Panc1 (cell line): ENCODE data around the gene LSM14A. TPM values are rescaled to one million over a fixed set of nuclear protein-coding genes. Genes with fewer than 3 reads are reported as not detected.

Source experiments
- ATAC-seq: fragments of 200-7000 bp; cut with Tn5 transposase; 2 replicates; pipeline ENCODE4 v1.9.1; 2020; ENCODE audit warnings: mild to moderate bottlenecking, moderate library complexity
- BruUV-seq: library from RNA; stranded (reverse); fragments of 400-500 nt; replicated peaks from 2 replicates; lab custom pipeline; 2021; lab: Mats Ljungman, UMichigan
- CTCF ChIA-PET: fragments of 300-600 bp; sonication (Branson Sonifier 250); formaldehyde crosslinking; loops from one replicate; lab custom pipeline; 2022; ENCODE audit warnings: antibody characterized with exemption; lab: Charles Lee
- POLR2A ChIA-PET: fragments of 300-600 bp; sonication (Branson Sonifier 250); formaldehyde crosslinking; loops from one replicate; lab custom pipeline; 2022; ENCODE audit warnings: antibody characterized with exemption; lab: Charles Lee
- DNase-seq: peaks from one replicate; pipeline ENCODE4 v3.0.0-alpha.2; 2010; ENCODE audit warnings: low read depth, low spot score
- H3K27ac ChIP-seq: 2 replicates; pipeline ENCODE4 v1.5.1; 2011; ENCODE audit warnings: mild to moderate bottlenecking, low read length, inconsistent platforms
- H3K27me3 ChIP-seq: fragments of 200-500 bp; sonication (Bioruptor generic); 2 replicates; pipeline ENCODE4 v1.6.0; 2014; ENCODE audit warnings: low read length, inconsistent platforms; ENCODE audit not compliant: control insufficient read depth, insufficient read depth
- H3K36me3 ChIP-seq: fragments of 200-500 bp; sonication (Bioruptor generic); 2 replicates; pipeline ENCODE4 v1.5.1; 2014; ENCODE audit warnings: inconsistent platforms, mild to moderate bottlenecking, low read length, moderate library complexity; ENCODE audit not compliant: control insufficient read depth, insufficient read depth
- H3K4me1 ChIP-seq: 2 replicates; pipeline ENCODE4 v1.5.1; 2011; ENCODE audit warnings: inconsistent platforms, mild to moderate bottlenecking, low read length, moderate library complexity; ENCODE audit not compliant: control insufficient read depth, insufficient read depth
- H3K4me3 ChIP-seq, 2 experiments: 2 replicates each; pipeline ENCODE4 v1.5.1; 2011 to 2012; ENCODE audit warnings: low read depth in 2 of 2, low read length in 2 of 2, mild to moderate bottlenecking in 2 of 2, inconsistent platforms in 1 of 2, moderate library complexity in 1 of 2
- H3K9me3 ChIP-seq: fragments of 200-500 bp; sonication (Bioruptor generic); 2 replicates; pipeline ENCODE4 v1.5.1; 2014; ENCODE audit warnings: low read depth, mild to moderate bottlenecking, inconsistent platforms, low read length, moderate library complexity; ENCODE audit not compliant: control insufficient read depth, insufficient read depth
- POLR2AphosphoS5 ChIP-seq: IDR thresholded peaks from 2 replicates; pipeline ENCODE4 v1.6.1; 2012; ENCODE audit warnings: mild to moderate bottlenecking, low read depth, low read length, moderate library complexity
- SIN3A ChIP-seq: IDR thresholded peaks from 2 replicates; pipeline ENCODE4 v1.6.1; 2012; ENCODE audit warnings: low read depth, mild to moderate bottlenecking, low read length, moderate library complexity, borderline replicate concordance; ENCODE audit not compliant: insufficient read depth
- TCF7L2 ChIP-seq: IDR thresholded peaks from 2 replicates; pipeline ENCODE4 v1.6.1; 2011; ENCODE audit warnings: mild to moderate bottlenecking, low read depth, low read length, inconsistent platforms
- in situ Hi-C: cut with HindIII; loops from 2 replicates; pipeline ENCODE4 v1.10.0; 2016; ENCODE audit warnings: low sequenced_read_pairs, low pct_unique_long_range_greater_than_20kb
- intact Hi-C: fragments of 100-400 bp; cut with micrococcal nuclease; formaldehyde crosslinking; loops from one replicate; pipeline ENCODE4 v1.10.0; 2022; ENCODE audit not compliant: unreplicated experiment
- total RNA-seq: library from RNA; stranded (reverse); gene quantifications from one replicate; pipeline ENCODE4 v1.2.1, GENCODE V29; 2021; ENCODE audit not compliant: unreplicated experiment
- TF ChIP-seq, protein P1 (sequence below), 2 experiments: IDR thresholded peaks; 2 replicates each; pipeline ENCODE4 v1.6.1; 2011 to 2012; ENCODE audit warnings: low read depth in 2 of 2, control low read depth in 1 of 2, low read length in 1 of 2, mild to moderate bottlenecking in 1 of 2, moderate library complexity in 1 of 2; ENCODE audit not compliant: insufficient read depth in 1 of 2
- TF ChIP-seq, protein P2 (sequence below): fragments of 450-650 bp; IDR thresholded peaks from 2 replicates; pipeline ENCODE4 v1.5.1; 2017; ENCODE audit warnings: mild to moderate bottlenecking

The LSM14A gene
- total RNA-seq, 1 experiment from 2014 or later = 152 TPM

- in situ Hi-C loops (no loop called here), intact Hi-C loops (loop anchor here (10.0 kb wide), 1 partner anchor 101 kb away; no protein-coding TSS in a partner anchor)
- H3K27me3 ChIP-seq = no peaks in the 10 kb centered on the region
- ATAC-seq = peak; percentile 76
- CTCF ChIA-PET = interaction anchor here (0.7 to 1.9 kb wide), 3 partner anchors 19 to 368 kb away, joined by 5 to 8 read pairs (median 6); no protein-coding TSS in a partner anchor
- H3K4me1 ChIP-seq = no peaks in the 10 kb centered on the region
- TF ChIP-seq, protein P1, sequence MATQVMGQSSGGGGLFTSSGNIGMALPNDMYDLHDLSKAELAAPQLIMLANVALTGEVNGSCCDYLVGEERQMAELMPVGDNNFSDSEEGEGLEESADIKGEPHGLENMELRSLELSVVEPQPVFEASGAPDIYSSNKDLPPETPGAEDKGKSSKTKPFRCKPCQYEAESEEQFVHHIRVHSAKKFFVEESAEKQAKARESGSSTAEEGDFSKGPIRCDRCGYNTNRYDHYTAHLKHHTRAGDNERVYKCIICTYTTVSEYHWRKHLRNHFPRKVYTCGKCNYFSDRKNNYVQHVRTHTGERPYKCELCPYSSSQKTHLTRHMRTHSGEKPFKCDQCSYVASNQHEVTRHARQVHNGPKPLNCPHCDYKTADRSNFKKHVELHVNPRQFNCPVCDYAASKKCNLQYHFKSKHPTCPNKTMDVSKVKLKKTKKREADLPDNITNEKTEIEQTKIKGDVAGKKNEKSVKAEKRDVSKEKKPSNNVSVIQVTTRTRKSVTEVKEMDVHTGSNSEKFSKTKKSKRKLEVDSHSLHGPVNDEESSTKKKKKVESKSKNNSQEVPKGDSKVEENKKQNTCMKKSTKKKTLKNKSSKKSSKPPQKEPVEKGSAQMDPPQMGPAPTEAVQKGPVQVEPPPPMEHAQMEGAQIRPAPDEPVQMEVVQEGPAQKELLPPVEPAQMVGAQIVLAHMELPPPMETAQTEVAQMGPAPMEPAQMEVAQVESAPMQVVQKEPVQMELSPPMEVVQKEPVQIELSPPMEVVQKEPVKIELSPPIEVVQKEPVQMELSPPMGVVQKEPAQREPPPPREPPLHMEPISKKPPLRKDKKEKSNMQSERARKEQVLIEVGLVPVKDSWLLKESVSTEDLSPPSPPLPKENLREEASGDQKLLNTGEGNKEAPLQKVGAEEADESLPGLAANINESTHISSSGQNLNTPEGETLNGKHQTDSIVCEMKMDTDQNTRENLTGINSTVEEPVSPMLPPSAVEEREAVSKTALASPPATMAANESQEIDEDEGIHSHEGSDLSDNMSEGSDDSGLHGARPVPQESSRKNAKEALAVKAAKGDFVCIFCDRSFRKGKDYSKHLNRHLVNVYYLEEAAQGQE (IDR thresholded peaks at IDR 0.05; ENCODE audit: insufficient read depth in 1 of 2, low read depth in 2 of 2, low read length in 1 of 2) = no peak
- TF ChIP-seq, protein P2, sequence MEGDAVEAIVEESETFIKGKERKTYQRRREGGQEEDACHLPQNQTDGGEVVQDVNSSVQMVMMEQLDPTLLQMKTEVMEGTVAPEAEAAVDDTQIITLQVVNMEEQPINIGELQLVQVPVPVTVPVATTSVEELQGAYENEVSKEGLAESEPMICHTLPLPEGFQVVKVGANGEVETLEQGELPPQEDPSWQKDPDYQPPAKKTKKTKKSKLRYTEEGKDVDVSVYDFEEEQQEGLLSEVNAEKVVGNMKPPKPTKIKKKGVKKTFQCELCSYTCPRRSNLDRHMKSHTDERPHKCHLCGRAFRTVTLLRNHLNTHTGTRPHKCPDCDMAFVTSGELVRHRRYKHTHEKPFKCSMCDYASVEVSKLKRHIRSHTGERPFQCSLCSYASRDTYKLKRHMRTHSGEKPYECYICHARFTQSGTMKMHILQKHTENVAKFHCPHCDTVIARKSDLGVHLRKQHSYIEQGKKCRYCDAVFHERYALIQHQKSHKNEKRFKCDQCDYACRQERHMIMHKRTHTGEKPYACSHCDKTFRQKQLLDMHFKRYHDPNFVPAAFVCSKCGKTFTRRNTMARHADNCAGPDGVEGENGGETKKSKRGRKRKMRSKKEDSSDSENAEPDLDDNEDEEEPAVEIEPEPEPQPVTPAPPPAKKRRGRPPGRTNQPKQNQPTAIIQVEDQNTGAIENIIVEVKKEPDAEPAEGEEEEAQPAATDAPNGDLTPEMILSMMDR = peak; percentile 97
- TF ChIP-seq TCF7L2 (no peak), SIN3A (no peak), POLR2AphosphoS5 (no peak)
- H3K36me3 ChIP-seq = no peaks in the 10 kb centered on the region
- no peaks in the 10 kb centered on the region for H3K9me3 ChIP-seq
- no peak overlapping the region for H3K4me3 ChIP-seq
- BruUV-seq = no TSS peak
- H3K27ac ChIP-seq = no peak overlapping the region
- DNase-seq = no peak
- POLR2A ChIA-PET = interaction anchor here (0.5 kb wide), 1 partner anchor 201 kb away, joined by 3 read pairs; no protein-coding TSS in a partner anchor
Measured at GRCh38 chr19:34145741-34146202, 26.5 kb upstream of the LSM14A start.

GRCh38 chr19:34148658-34149185 lies 23.6 kb upstream of the LSM14A start:
- H3K4me3 ChIP-seq = no peak overlapping the region
- no peaks in the 10 kb centered on the region for H3K9me3 ChIP-seq
- no peak overlapping the region for H3K27ac ChIP-seq
- CTCF ChIA-PET = interaction anchor here (0.6 kb wide), 2 partner anchors 19 to 21 kb away, joined by 5 to 6 read pairs; no protein-coding TSS in a partner anchor
- intact Hi-C loops = loop anchor here (10.0 kb wide), 1 partner anchor 104 kb away; no protein-coding TSS in a partner anchor
- TF ChIP-seq TCF7L2 = no peak
- TF ChIP-seq, protein P2 = no peak
- TF ChIP-seq, protein P1 (IDR thresholded peaks at IDR 0.05; ENCODE audit: insufficient read depth in 1 of 2, low read depth in 2 of 2, low read length in 1 of 2) = no peak
- DNase-seq (no peak), ATAC-seq (no peak)
- in situ Hi-C loops = no loop called here
- no TSS peak for BruUV-seq
- no peaks in the 10 kb centered on the region for H3K36me3 ChIP-seq
- H3K4me1 ChIP-seq = no peaks in the 10 kb centered on the region
- no peaks in the 10 kb centered on the region for H3K27me3 ChIP-seq
- POLR2A ChIA-PET = no interaction called here
